GM18498 (cell line): ENCODE results near the gene MBNL2.

ENCODE experiments used
- ATAC-seq: cut with Tn5 transposase; IDR thresholded peaks from one replicate; pipeline ENCODE4 v1.9.1; 2021; ENCODE audit warnings: mild to moderate bottlenecking, moderate library complexity; ENCODE audit not compliant: unreplicated experiment

Gene MBNL2

DNA sequence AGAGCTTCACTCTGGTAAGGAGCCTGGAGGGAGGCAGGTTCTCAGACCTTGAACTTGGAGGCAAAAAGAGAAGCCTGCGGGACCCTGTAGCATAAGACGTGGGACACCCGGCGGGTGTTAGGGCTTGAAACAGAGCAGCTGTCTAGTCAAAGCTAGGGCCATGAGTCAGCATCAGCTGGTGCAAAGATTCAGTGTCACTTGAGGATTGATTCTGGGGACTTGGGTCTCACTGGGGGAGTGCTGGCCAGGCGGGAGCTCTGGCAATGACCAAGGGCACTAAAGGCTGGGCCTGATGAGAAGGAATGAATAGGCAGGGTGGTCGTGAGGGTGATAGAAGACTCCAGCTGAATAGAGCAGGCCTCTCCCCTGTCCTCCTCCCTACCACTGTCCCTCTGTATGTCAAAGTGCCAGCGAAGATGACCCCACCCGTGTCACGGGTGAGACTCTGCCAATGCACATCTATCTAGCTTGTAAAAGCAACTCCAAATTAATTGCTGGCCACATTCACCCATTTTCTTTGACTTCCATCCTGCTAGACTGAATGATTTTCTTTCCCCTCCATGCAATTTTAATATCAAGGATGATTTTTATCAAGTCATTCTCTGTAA, 97.1 kb downstream of the MBNL2 start:
- ATAC-seq, result no peak

- ATAC-seq, result no peak
Observed at GRCh38 chr13:97321101-97321500, 99.0 kb downstream of the MBNL2 start.

GRCh38 chr13:97321616-97322321, 99.6 kb downstream of the MBNL2 start:
- ATAC-seq, result no peak

DNA sequence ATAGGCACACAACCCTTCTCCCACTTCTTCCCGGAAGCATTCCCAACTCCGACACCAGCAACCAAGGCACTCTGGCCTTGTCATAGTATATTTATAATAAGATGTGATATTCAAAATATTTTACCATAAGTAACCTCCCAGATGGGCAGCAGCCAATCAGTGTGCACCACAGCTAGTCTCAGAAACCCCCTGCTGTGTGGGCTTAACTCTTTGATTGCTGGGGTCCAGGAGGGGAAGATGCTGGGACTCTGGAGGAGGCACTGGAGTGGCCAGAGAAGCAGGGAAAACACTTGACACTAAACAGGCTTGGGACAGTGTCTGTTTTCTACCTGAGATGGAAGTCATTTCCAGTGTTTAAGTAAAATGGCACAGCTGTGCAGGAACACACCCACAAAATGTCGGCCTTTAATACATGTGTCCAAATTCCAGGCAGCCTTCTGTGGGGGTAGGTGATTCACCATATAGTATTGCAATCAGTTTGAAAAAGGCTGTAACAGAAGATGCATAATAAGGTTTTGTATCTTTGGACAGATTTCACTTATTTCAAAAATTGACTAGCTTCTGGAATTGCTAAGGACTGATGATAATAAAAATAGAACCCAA, 100.7 kb downstream of the MBNL2 start:
- no peak for ATAC-seq

DNA sequence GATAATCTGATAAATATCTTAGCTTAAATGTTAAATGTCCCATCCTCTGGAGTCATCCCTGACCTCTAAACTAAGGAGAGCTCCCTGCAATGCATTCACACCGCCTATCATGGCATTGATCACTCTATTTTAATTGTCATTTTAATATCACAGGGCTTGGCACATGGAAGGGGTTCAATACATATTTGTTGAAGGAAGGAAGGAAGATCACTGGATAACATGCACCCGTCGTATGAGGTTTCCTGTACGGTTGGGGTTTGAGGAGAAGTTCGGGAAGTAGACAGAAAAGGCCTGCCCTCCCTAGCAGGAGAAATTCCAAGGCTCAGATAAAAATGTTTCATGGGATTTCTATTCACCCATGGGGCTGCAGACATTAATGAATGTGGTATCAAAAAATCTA, 102.0 kb downstream of the MBNL2 start:
- no peak for ATAC-seq

GRCh38 chr13:97325738-97326137, 103.6 kb downstream of the MBNL2 start:
- no peak for ATAC-seq

DNA sequence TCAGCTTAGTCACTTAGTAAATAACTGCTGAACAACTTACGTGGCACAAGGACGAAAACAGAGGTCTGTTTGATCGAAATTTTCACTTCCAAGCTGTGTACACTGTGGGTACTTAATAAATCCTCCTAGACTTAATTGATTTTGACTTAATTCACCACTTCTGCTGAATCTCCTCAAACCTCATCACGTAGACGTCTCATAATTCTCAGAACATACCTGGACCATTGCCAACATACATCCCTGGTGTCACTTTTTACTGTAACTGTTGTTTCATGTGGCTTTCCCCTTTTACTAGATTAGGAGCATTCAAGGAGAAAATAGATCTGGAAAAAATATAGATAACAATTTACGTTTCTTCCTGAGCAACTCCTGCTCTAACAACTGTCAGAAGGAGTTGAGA, 105.0 kb downstream of the MBNL2 start:
- ATAC-seq, result no peak

DNA sequence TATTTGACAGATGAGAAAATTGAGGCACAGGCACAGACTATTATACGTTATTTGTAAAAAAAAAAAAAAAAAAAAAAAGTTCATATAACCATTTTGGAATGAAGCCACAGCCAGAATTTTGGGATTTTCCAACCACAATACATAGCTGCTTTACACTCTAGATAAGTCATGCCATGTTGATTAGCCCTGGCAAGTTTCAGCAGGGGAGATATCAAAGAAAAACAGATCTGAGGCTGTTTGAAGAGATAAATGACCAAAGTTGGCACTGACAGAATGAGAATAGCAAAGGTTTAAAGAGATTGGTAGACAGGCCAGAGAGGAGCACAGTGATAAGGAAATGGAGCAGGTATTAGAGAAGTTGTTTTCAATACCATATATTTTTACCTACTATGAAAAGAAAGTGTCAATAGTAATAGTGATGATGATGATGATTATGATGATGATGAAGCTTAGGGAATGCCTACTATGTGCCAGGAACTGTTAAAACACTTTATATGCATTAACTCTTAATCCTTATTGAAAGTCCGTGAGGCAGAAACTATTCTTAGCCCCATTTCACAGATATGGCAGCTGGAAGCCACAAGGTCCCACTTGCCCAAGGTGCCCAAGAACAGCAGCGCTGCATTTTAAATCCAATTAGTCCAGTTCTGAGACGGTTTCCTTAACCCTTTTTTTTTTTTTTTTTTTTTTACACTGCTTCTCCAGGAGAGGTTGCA, 105.5 kb downstream of the MBNL2 start:
- no peak for ATAC-seq

DNA sequence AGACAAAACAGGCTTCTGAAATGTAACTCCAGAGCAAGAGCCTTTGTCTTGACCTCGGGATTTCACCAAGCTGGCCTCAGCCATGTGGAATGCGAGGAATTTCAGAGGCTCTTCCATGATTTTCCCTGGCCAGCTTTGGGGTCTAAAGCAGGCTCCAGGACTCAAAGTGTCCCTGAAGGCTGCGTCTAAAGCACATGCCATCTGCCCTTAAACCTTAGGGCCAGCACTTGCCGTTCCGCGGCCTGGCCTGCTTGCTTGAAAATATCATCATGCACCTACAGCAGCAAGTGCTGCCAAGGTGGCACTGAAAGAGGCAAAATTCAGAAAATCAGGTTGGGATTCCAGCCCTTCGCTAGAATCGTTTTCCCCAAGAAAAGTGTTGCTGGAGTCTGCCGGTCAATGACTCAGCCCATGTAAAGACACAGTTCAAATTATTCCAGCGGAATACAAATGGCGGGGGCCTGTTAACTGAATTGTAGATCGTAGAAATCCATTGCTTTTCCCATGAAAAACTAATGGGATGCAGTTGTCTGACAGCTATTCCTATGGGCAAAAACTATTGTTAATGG, 106.2 kb downstream of the MBNL2 start:
- no peak for ATAC-seq

- ATAC-seq, result no peak
Observed at GRCh38 chr13:97329331-97329730, 107.2 kb downstream of the MBNL2 start.

- ATAC-seq, result no peak
Observed at GRCh38 chr13:97330448-97330847, 108.3 kb downstream of the MBNL2 start.

- no peak for ATAC-seq
Observed at GRCh38 chr13:97332742-97333141, 110.6 kb downstream of the MBNL2 start.

DNA sequence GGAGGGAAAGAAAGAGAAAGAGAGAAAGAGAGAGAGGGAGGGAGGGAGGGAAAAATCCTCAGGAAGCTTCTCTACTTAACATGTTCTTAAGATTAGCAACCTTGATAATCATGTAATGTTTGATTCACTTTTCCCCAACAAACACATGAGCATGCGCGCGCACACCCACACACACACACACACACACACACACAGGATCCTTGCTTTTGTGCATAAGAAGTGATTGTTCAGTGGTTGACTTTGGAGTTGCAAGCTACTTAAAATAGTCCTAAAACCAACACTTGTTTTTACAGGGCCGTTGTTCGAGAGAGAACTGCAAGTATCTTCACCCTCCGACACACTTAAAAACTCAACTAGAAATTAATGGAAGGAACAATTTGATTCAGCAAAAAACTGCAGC, 111.8 kb downstream of the MBNL2 start:
- no peak for ATAC-seq

- ATAC-seq, result no peak
Observed at GRCh38 chr13:97334690-97335089, 112.6 kb downstream of the MBNL2 start.

DNA sequence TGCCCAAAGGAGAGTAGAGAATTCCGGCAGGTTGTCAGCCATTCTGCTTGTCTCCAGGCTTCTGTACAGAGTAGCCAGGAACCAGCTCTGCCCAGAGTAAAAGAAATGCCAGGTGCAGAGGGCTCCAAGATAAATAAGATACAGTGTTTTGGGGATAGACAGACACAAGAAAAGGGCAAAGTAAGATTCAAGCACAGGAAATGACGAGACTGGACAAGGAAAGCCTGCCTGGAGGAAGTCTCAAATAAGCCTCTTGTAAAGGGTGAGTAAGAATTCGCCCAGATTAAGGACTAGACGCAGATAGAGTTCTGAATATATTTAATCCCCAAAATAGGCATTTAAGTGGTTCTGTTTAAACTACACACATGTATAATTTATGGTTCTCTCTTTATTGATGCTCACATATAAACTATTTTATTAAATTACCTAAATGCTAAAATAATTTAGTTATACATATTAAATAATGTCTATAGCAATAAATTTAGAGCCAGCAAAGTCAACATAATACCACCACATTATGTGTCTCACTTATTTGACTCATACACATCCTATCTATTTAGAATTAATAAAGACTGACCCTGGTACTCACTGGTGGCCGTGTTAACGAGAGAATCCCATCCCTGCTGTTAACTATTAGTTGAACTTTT, 113.5 kb downstream of the MBNL2 start:
- ATAC-seq, result no peak

GRCh38 chr13:97337985-97338499, 115.9 kb downstream of the MBNL2 start:
- ATAC-seq, result no peak

DNA sequence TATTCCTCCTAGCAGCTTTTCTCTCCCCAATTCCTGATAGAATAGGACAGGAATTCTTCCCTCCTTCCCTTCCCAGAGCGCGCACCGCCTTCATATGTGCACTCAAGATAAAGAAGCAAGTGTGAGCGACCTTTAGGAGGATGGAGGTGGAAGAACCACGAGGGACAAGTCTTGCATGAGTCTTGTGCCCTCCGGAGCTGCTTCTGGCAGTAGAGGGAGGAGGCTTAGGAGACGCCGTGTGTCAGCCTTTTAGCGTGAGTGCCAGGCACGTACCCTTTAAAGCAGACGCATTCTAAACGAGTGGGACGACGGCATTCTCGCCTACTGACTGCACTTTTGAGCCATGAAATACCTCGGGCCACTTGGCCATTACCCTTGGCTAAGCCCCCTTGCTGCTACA, 116.4 kb downstream of the MBNL2 start:
- no peak for ATAC-seq

- no peak for ATAC-seq
Observed at GRCh38 chr13:97339019-97339987, 117.2 kb downstream of the MBNL2 start.

DNA sequence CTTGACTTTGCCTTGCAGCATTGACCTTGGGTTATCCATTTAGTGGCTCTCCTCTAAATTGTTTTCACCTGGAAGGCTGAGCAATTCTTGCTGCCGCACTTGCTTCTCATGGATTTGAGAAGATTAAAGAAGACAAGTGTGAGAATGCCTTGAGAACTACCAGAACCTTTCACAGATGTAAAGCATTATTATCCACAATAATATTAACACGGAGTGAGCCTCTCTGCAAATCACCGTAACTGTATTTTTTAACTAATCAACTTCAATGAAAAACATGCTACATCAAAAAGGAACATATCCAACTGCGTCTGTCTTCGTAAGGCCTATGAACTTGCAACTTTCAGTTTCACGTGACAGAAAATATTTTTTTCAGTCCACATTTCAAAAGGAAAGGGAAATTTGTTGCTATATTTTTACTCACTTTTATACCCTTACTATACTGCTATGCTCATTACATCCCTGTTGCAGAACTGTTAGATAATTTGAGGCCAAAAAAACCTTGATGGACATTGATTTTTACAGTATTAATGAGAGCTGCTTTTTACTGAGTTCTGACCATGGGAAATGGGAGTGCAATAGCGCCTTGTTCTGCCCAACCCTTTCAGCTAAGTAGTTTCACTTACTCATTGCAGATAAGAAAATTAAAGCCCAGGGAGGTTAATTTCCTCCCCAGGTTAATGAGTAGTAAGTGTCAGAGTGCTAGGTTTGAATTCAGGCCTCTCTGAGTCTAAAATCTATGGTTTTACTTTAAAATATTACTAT, 118.0 kb downstream of the MBNL2 start:
- peak; percentile 40 for ATAC-seq
